NCI-H1694 (cell line): ENCODE measurements around the gene TRMT11.

Experiments used
- DNase-seq: peaks from one replicate; lab custom pipeline; 2025; lab: John Stamatoyannopoulos, UW

Gene TRMT11

DNA sequence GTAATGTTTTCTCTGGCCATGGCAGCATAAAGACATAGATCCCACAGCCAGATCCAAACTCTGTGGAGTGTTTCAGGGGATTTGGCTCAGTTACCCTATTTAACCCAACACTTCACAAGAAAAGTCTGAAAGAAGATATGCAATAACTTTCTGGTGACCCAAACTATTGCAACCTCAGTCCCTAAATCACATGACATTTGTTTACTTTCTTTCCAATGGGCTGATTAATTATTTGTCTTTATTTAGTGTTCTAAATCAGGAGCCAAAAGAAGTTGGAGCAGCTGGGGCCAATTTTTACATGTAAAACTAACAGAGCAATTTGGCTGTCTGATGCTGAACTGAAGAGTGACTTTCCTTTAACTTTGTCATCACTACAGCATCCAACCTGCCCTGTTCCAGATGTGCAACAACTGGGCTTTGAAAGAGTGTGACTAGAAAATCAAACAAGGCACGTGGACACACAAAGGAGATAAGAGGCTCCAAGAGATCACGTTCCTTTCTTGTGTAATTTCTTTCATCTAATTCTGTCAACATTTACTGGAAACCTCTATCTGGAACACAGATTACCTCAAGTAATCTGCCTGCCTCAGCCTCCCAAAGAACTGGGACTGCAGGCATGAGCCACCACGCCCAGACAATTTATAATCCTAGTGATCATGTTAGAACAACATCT is 90.8 kb downstream of the TRMT11 start:
- no peak for DNase-seq

GRCh38 chr6:126077810-126078776 is 91.8 kb downstream of the TRMT11 start:
- DNase-seq: no peak

DNA sequence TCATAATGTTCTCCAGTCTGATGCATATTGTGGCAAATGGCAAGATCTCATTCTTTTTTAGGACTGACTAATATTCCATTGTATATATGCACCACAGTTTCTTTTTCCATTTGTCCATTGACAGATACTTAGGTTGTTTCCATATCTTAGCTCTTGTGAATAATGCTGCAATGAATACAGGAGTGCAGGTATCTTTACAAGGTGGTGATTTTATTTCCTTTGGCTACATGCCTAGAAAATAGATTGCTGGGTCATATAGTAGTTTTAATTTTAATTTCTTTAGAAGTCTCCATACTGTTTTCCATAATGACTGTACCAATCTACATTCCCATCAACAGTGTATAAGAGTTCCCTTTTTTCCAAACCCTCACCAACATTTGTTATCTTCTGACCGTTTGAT is 97.5 kb downstream of the TRMT11 start:
- DNase-seq: no peak

- DNase-seq: no peak
Measured at GRCh38 chr6:126086560-126086959, 100.2 kb downstream of the TRMT11 start.
